ENCODE measurements around the gene RFTN2. TPM values are rescaled to one million over a fixed set of nuclear protein-coding genes. Genes with fewer than 3 reads are reported as not detected.

RFTN2 gene
- total RNA-seq, 1 experiment from 2014 or later, result 5.8 TPM

DNA sequence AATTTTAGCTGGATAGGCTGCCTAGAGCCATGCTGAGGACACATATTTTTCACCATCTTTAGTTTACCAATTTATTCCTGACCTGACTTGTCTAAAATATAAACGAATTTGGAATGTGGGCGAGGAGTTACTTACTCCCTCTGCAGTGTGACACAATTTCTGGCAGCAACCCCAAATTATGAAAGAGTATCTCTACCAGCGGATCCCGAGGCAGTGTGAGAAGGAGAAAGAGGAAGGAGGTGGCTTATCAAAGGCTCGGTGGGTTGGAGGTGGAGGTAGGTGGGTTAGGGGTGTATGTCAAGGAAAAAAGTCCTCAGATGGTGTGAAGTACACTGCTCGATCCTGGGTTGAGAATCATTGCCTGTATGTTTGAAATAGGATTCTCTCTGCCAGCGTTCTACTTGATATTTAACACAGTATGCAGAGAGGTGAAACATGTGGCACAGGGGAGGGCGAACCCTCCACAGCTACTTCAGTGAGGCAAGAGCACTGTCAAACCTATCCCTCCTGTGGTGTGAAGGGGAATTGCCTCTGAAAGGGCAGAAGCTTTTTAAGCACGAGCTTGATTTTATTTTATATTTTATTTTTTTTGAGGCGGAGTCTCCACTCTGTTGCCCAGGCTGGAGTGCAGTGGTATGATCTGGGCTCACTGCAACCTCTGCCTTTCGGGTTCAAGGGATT is 76.0 kb downstream of the RFTN2 start:
- ChIA-PET POLR2A (ENCODE audit: low non-redundant PET) (no interaction called here), CTCF (no interaction called here)
- H3K27ac ChIP-seq (ENCODE audit: low read depth, low read length, poor library complexity, severe bottlenecking), result no peak overlapping the region
- TF ChIP-seq, protein P1, sequence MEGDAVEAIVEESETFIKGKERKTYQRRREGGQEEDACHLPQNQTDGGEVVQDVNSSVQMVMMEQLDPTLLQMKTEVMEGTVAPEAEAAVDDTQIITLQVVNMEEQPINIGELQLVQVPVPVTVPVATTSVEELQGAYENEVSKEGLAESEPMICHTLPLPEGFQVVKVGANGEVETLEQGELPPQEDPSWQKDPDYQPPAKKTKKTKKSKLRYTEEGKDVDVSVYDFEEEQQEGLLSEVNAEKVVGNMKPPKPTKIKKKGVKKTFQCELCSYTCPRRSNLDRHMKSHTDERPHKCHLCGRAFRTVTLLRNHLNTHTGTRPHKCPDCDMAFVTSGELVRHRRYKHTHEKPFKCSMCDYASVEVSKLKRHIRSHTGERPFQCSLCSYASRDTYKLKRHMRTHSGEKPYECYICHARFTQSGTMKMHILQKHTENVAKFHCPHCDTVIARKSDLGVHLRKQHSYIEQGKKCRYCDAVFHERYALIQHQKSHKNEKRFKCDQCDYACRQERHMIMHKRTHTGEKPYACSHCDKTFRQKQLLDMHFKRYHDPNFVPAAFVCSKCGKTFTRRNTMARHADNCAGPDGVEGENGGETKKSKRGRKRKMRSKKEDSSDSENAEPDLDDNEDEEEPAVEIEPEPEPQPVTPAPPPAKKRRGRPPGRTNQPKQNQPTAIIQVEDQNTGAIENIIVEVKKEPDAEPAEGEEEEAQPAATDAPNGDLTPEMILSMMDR (conservative IDR thresholded peaks at IDR 0.05; ENCODE audit: low read depth, low read length), result peak; percentile 47
- no peak for TF ChIP-seq EZH2 (IDR thresholded peaks at IDR 0.05; ENCODE audit: borderline replicate concordance, low read depth, low read length, poor library complexity, severe bottlenecking)
- H3K36me3 ChIP-seq (ENCODE audit: insufficient read depth, low read length, poor library complexity, severe bottlenecking), result no peaks in the 10 kb centered on the region
- H3K27me3 ChIP-seq (replicated peaks; ENCODE audit: insufficient read depth, low read depth, low read length, poor library complexity), result no peaks in the 10 kb centered on the region
- intact Hi-C loops (cut with micrococcal nuclease; ENCODE audit: unreplicated experiment), result no loop called here
- BruUV-seq (replicated peaks), result no TSS peak
- no peak overlapping the region for H3K4me3 ChIP-seq (ENCODE audit: low read depth, low read length, poor library complexity, severe bottlenecking)
- H3K4me1 ChIP-seq (ENCODE audit: insufficient read depth, low read length, poor library complexity, severe bottlenecking), result peaks cover 11% of the 10 kb centered on the region
- peak; percentile 55 for DNase-seq (ENCODE audit: low spot score)
- no peaks in the 10 kb centered on the region for H3K9me3 ChIP-seq (ENCODE audit: low read depth, low read length, poor library complexity, severe bottlenecking)

DNA sequence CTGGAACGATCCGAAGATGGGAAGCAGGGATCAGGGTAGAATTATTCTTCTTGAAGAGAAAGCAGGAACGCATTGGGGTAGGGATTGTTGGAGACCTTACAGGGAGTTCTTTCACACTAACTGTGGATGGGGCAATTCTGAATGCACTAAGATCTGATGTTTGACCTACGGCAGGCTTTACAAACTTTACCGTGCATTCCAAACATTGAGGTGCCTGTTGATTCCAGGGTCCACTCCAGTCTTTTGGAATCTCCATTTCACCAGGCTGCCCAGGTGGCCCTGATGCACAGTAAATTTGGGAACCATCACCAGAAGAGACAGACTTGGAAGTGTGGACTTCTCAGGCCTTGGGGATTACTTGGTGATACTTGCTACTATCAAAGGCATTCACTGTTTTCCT is 76.9 kb downstream of the RFTN2 start:
- H3K36me3 ChIP-seq (ENCODE audit: insufficient read depth, low read length, poor library complexity, severe bottlenecking), result no peaks in the 10 kb centered on the region
- intact Hi-C loops (cut with micrococcal nuclease; ENCODE audit: unreplicated experiment), result no loop called here
- no peak overlapping the region for H3K27ac ChIP-seq (ENCODE audit: low read depth, low read length, poor library complexity, severe bottlenecking)
- H3K4me3 ChIP-seq (ENCODE audit: low read depth, low read length, poor library complexity, severe bottlenecking), result no peak overlapping the region
- POLR2A ChIA-PET (ENCODE audit: low non-redundant PET), result no interaction called here
- DNase-seq (ENCODE audit: low spot score), result no peak
- TF ChIP-seq EZH2 (IDR thresholded peaks at IDR 0.05; ENCODE audit: borderline replicate concordance, low read depth, low read length, poor library complexity, severe bottlenecking), result no peak
- TF ChIP-seq, protein P1 (conservative IDR thresholded peaks at IDR 0.05; ENCODE audit: low read depth, low read length), result no peak
- peaks cover 11% of the 10 kb centered on the region for H3K4me1 ChIP-seq (ENCODE audit: insufficient read depth, low read length, poor library complexity, severe bottlenecking)
- H3K27me3 ChIP-seq (replicated peaks; ENCODE audit: insufficient read depth, low read depth, low read length, poor library complexity), result no peaks in the 10 kb centered on the region
- BruUV-seq (replicated peaks), result no TSS peak
- CTCF ChIA-PET, result no interaction called here
- H3K9me3 ChIP-seq (ENCODE audit: low read depth, low read length, poor library complexity, severe bottlenecking), result no peaks in the 10 kb centered on the region

DNA sequence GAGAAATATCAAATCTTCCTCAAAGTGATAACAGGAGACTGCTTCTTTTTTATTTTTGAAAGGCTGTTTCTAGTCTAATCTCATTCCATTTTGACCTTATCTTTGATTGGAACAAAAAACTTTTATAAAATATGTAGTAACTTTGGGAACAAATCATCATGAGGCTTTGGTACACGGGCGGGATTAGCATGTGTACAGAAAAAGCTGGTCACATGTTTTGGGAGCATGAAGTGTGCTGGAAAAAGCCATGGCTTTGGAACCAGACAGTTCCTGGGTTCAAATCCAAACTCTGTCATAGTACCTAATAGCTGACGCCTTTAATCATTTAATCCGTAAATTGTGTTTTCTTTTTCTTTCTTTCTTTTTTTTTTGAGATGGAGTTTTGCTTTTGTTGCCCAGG is 78.2 kb downstream of the RFTN2 start:
- intact Hi-C loops (cut with micrococcal nuclease; ENCODE audit: unreplicated experiment), result no loop called here
- CTCF ChIA-PET, result no interaction called here
- POLR2A ChIA-PET (ENCODE audit: low non-redundant PET), result no interaction called here

More for the DNA sequence above, 78.2 kb downstream of the RFTN2 start:
- Histone ChIP-seq H3K9me3 (ENCODE audit: low read depth, low read length, poor library complexity, severe bottlenecking) (no peaks in the 10 kb centered on the region), H3K27me3 (replicated peaks; ENCODE audit: insufficient read depth, low read depth, low read length, poor library complexity) (no peaks in the 10 kb centered on the region), H3K36me3 (ENCODE audit: insufficient read depth, low read length, poor library complexity, severe bottlenecking) (no peaks in the 10 kb centered on the region), H3K4me3 (ENCODE audit: low read depth, low read length, poor library complexity, severe bottlenecking) (no peak overlapping the region), H3K27ac (ENCODE audit: low read depth, low read length, poor library complexity, severe bottlenecking) (no peak overlapping the region), H3K4me1 (ENCODE audit: insufficient read depth, low read length, poor library complexity, severe bottlenecking) (peaks cover 11% of the 10 kb centered on the region)
- TF ChIP-seq, protein P1 (conservative IDR thresholded peaks at IDR 0.05; ENCODE audit: low read depth, low read length), result no peak
- no peak for TF ChIP-seq EZH2 (IDR thresholded peaks at IDR 0.05; ENCODE audit: borderline replicate concordance, low read depth, low read length, poor library complexity, severe bottlenecking)
- DNase-seq (ENCODE audit: low spot score), result no peak
- no TSS peak for BruUV-seq (replicated peaks)
